ENCODE measurements around the gene CNTNAP5. TPM values are rescaled to one million over a fixed set of nuclear protein-coding genes. Genes with fewer than 3 reads are reported as not detected.

The CNTNAP5 gene
- total and polyA plus RNA-seq, 4 donors: not detected

- TF ChIP-seq MAX (IDR thresholded peaks at IDR 0.05) (no peak), NR2F2 (IDR thresholded peaks at IDR 0.05) (no peak), ZBTB33 (IDR thresholded peaks at IDR 0.05) (no peak), FOXA2 (IDR thresholded peaks at IDR 0.05) (no peak), YY1 (IDR thresholded peaks at IDR 0.05) (no peak), FOXA1 (IDR thresholded peaks at IDR 0.05) (no peak)
- no peaks in the 10 kb centered on the region for H3K9me3 ChIP-seq (ENCODE audit: control insufficient read depth in 4 of 4, low read length in 3 of 4)
- no peak overlapping the region for H3K9ac ChIP-seq (ENCODE audit: low read depth in 1 of 2, low read length in 2 of 2)
Observed at GRCh38 chr2:124320051-124320688, 295.1 kb downstream of the CNTNAP5 start.

GRCh38 chr2:124323321-124323720 is 298.2 kb downstream of the CNTNAP5 start:
- H3K4me1 ChIP-seq (ENCODE audit: control insufficient read depth in 4 of 4, insufficient read depth in 4 of 4, low read length in 3 of 4): no peaks in the 10 kb centered on the region
- no peak overlapping the region for H3K27ac ChIP-seq (ENCODE audit: low read depth in 1 of 2, low read length in 2 of 2)
- no peaks in the 10 kb centered on the region for H3K36me3 ChIP-seq (ENCODE audit: control insufficient read depth in 4 of 4, insufficient read depth in 3 of 4, low read depth in 1 of 4, low read length in 3 of 4)
- H3K9me3 ChIP-seq (ENCODE audit: control insufficient read depth in 4 of 4, low read length in 3 of 4): no peaks in the 10 kb centered on the region
- H3K4me3 ChIP-seq (ENCODE audit: low read depth in 1 of 3, low read length in 3 of 3): no peak overlapping the region
- WGBS: 75% methylated on average over 2 of the region's 2 CpGs
- no peak for DNase-seq (ENCODE audit: low spot score)
- TF ChIP-seq HNF4A (conservative IDR thresholded peaks at IDR 0.05): no peak
- no peak for TF ChIP-seq TAF1 (conservative IDR thresholded peaks at IDR 0.05)
- TF ChIP-seq EGR1 (IDR thresholded peaks at IDR 0.05; ENCODE audit: low read depth in 2 of 2): no peak
- TF ChIP-seq GABPA (IDR thresholded peaks at IDR 0.05 in 1 of 2, conservative IDR thresholded peaks at IDR 0.05 in 1 of 2): no peak
- no peak for TF ChIP-seq ZBTB33 (IDR thresholded peaks at IDR 0.05)
- no peak for TF ChIP-seq REST (IDR thresholded peaks at IDR 0.05)
- TF ChIP-seq CTCF (IDR thresholded peaks at IDR 0.05; ENCODE audit: low read depth, low read length, missing input control): no peak
- H3K9ac ChIP-seq (ENCODE audit: low read depth in 1 of 2, low read length in 2 of 2): no peak overlapping the region
- no peaks in the 10 kb centered on the region for H3K27me3 ChIP-seq (ENCODE audit: control insufficient read depth in 4 of 4, insufficient read depth in 4 of 4, low read length in 3 of 4)

More at GRCh38 chr2:124320051-124320688, 295.1 kb downstream of the CNTNAP5 start:
- no peak overlapping the region for H3K27ac ChIP-seq (ENCODE audit: low read depth in 1 of 2, low read length in 2 of 2)
- WGBS: 81% methylated on average over 5 of the region's 5 CpGs
- H3K36me3 ChIP-seq (ENCODE audit: control insufficient read depth in 4 of 4, insufficient read depth in 3 of 4, low read depth in 1 of 4, low read length in 3 of 4): no peaks in the 10 kb centered on the region
- no peak for DNase-seq (ENCODE audit: low spot score)
- no peaks in the 10 kb centered on the region for H3K27me3 ChIP-seq (ENCODE audit: control insufficient read depth in 4 of 4, insufficient read depth in 4 of 4, low read length in 3 of 4)
- H3K4me1 ChIP-seq (ENCODE audit: control insufficient read depth in 4 of 4, insufficient read depth in 4 of 4, low read length in 3 of 4): no peaks in the 10 kb centered on the region
- H3K4me3 ChIP-seq (ENCODE audit: low read depth in 1 of 3, low read length in 3 of 3): no peak overlapping the region
